ENCODE measurements around the gene CCL21.

CCL21 gene

DNA sequence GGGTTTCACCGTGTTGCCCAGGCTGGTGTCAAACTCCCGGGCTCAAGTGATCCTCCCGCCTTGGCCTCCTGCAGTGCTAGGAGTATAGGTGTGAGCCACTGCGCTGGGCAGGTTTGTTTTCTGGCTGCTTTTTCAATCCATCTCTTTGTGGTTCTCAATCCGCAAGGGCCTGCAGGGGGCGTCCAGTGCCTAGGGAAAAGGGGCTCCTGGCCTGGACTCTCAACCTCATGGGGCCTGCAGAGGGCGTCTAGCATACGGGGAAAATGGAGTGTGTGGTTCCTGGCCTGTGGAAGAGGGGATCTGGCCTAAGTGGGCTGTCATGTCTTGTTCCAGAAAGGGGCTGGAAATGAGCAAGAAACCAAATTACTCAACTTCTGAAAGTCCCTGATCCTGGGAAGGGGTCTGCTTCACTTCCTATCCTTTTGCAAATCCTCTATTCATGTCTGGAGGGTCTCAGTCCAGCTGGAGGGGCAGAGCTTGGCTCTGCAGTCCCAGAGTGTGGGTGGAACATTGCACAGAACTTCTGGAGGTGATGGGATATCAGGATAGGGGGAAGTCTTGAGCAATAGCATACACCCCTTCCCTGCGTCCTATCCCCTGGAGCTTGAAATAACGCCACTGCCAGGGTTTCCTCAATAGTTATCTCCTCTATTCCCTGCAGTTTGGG, 34.8 kb downstream of the CCL21 start:
- no peak overlapping the region for H3K27ac ChIP-seq (ENCODE audit: insufficient read depth, low read length, poor library complexity, severe bottlenecking)
- no peaks in the 10 kb centered on the region for H3K36me3 ChIP-seq (ENCODE audit: control insufficient read depth, insufficient read depth, low read length)
- DNase-seq: peak in 2 of 3 donors; percentile 13 to 27
- no peak overlapping the region for H3K4me3 ChIP-seq (ENCODE audit: insufficient read depth, low read depth, low read length, poor library complexity, severe bottlenecking)
- no peaks in the 10 kb centered on the region for H3K4me1 ChIP-seq (ENCODE audit: control insufficient read depth, insufficient read depth, low read length, poor library complexity, severe bottlenecking)
- H3K9me3 ChIP-seq (ENCODE audit: control insufficient read depth, low read length): no peaks in the 10 kb centered on the region
- H3K27me3 ChIP-seq (replicated peaks; ENCODE audit: control insufficient read depth, insufficient read depth, low read length, poor library complexity, severe bottlenecking): no peaks in the 10 kb centered on the region

- Histone ChIP-seq H3K9me3 (ENCODE audit: control insufficient read depth, low read length) (no peaks in the 10 kb centered on the region), H3K27ac (ENCODE audit: insufficient read depth, low read length, poor library complexity, severe bottlenecking) (no peak overlapping the region), H3K4me1 (ENCODE audit: control insufficient read depth, insufficient read depth, low read length, poor library complexity, severe bottlenecking) (no peaks in the 10 kb centered on the region), H3K4me3 (ENCODE audit: insufficient read depth, low read depth, low read length, poor library complexity, severe bottlenecking) (no peak overlapping the region), H3K27me3 (replicated peaks; ENCODE audit: control insufficient read depth, insufficient read depth, low read length, poor library complexity, severe bottlenecking) (no peaks in the 10 kb centered on the region), H3K36me3 (ENCODE audit: control insufficient read depth, insufficient read depth, low read length) (no peaks in the 10 kb centered on the region)
- no peak for DNase-seq
These were observed 35.5 kb downstream of the CCL21 start for GRCh38 chr9:34674440-34674839.

DNA sequence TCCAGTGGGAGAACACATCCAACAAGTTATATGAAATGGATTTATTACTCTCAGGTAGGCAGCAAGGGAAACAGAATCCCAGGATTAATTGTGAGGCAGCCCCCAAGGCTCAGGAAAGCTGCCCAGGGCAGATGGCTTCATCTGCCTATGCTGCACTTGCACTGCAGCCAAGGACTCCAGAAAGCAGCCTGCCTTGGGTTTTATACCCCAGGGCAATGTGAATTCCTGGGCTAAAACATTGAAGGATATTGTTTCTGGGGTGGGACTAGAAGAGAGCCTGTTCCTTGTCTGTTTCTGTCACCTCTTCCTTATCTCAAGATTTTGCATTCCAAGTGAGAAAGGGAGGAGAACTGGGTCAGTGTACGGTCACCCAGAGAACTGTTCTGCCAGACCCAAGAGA, 38.6 kb downstream of the CCL21 start:
- Histone ChIP-seq H3K27ac (ENCODE audit: insufficient read depth, low read length, poor library complexity, severe bottlenecking) (no peak overlapping the region), H3K36me3 (ENCODE audit: control insufficient read depth, insufficient read depth, low read length) (no peaks in the 10 kb centered on the region), H3K9me3 (ENCODE audit: control insufficient read depth, low read length) (no peaks in the 10 kb centered on the region), H3K4me3 (ENCODE audit: insufficient read depth, low read depth, low read length, poor library complexity, severe bottlenecking) (no peak overlapping the region), H3K4me1 (ENCODE audit: control insufficient read depth, insufficient read depth, low read length, poor library complexity, severe bottlenecking) (no peaks in the 10 kb centered on the region), H3K27me3 (replicated peaks; ENCODE audit: control insufficient read depth, insufficient read depth, low read length, poor library complexity, severe bottlenecking) (no peaks in the 10 kb centered on the region)
- no peak for DNase-seq

- Histone ChIP-seq H3K4me1 (ENCODE audit: control insufficient read depth, insufficient read depth, low read length, poor library complexity, severe bottlenecking) (peaks cover 4% of the 10 kb centered on the region), H3K27ac (ENCODE audit: insufficient read depth, low read length, poor library complexity, severe bottlenecking) (no peak overlapping the region), H3K27me3 (replicated peaks; ENCODE audit: control insufficient read depth, insufficient read depth, low read length, poor library complexity, severe bottlenecking) (no peaks in the 10 kb centered on the region), H3K4me3 (ENCODE audit: insufficient read depth, low read depth, low read length, poor library complexity, severe bottlenecking) (no peak overlapping the region), H3K9me3 (ENCODE audit: control insufficient read depth, low read length) (no peaks in the 10 kb centered on the region), H3K36me3 (ENCODE audit: control insufficient read depth, insufficient read depth, low read length) (no peaks in the 10 kb centered on the region)
- no peak for DNase-seq
These were observed 40.0 kb downstream of the CCL21 start for GRCh38 chr9:34669809-34670562.

DNA sequence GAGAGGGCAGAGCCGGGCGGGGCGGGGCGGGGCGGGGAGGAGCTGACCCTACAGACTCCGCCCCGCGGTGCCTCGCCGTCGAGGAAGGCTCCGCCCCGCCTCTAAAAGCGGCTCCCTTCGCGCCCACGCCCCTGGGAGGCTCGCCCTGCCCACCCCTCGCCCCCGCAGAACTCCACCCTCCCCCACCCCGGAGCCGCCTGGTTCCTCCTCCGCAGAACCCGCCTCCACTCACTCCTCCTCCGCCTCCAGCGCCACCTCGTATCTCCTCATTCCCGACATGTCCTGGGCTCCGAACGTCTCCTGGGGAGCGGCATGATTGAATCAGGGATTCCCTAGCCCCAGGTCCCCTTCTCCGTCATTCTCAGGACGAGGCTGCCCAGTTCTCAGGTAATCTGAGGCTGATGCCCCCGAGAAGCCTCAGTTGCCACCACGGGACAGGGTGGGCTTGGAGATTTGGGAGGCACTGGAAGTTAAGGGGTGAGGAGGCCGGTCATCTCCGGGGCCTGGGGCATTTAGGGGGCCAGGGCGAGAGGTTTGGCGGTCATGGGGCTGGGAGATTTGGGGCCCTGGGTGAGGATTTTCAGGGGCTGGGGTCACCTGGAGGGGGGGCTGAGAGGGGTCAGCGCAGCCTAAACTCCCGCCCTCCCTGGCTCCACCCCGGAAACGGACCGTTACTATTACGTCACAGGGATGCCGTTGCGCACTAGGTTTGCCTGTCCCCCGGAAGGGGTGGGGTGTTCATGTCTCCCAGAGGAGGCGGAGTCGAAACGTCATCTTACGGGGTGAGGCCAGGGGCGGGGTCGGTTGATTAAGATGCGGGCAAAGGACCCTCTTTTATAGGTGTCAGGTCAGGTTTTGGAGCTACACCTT, 44.3 kb downstream of the CCL21 start:
- Histone ChIP-seq H3K27ac (ENCODE audit: insufficient read depth, low read length, poor library complexity, severe bottlenecking) (peak overlapping the region; percentile 96), H3K27me3 (replicated peaks; ENCODE audit: control insufficient read depth, insufficient read depth, low read length, poor library complexity, severe bottlenecking) (no peaks in the 10 kb centered on the region), H3K36me3 (ENCODE audit: control insufficient read depth, insufficient read depth, low read length) (peaks cover 3% of the 10 kb centered on the region), H3K9me3 (ENCODE audit: control insufficient read depth, low read length) (no peaks in the 10 kb centered on the region), H3K4me3 (ENCODE audit: insufficient read depth, low read depth, low read length, poor library complexity, severe bottlenecking) (peak overlapping the region; percentile 64), H3K4me1 (ENCODE audit: control insufficient read depth, insufficient read depth, low read length, poor library complexity, severe bottlenecking) (peaks cover 44% of the 10 kb centered on the region)
- DNase-seq: peak; percentile 84 to 88 (median 87)

GRCh38 chr9:34665067-34665380, 44.9 kb downstream of the CCL21 start:
- Histone ChIP-seq H3K36me3 (ENCODE audit: control insufficient read depth, insufficient read depth, low read length) (peaks cover 7% of the 10 kb centered on the region), H3K27me3 (replicated peaks; ENCODE audit: control insufficient read depth, insufficient read depth, low read length, poor library complexity, severe bottlenecking) (no peaks in the 10 kb centered on the region), H3K9me3 (ENCODE audit: control insufficient read depth, low read length) (no peaks in the 10 kb centered on the region), H3K4me3 (ENCODE audit: insufficient read depth, low read depth, low read length, poor library complexity, severe bottlenecking) (peak overlapping the region; percentile 53), H3K4me1 (ENCODE audit: control insufficient read depth, insufficient read depth, low read length, poor library complexity, severe bottlenecking) (peaks cover 44% of the 10 kb centered on the region), H3K27ac (ENCODE audit: insufficient read depth, low read length, poor library complexity, severe bottlenecking) (peak overlapping the region; percentile 72)
- no peak for DNase-seq

GRCh38 chr9:34664281-34665066, 45.5 kb downstream of the CCL21 start:
- peaks cover 44% of the 10 kb centered on the region for H3K4me1 ChIP-seq (ENCODE audit: control insufficient read depth, insufficient read depth, low read length, poor library complexity, severe bottlenecking)
- H3K4me3 ChIP-seq (ENCODE audit: insufficient read depth, low read depth, low read length, poor library complexity, severe bottlenecking): peak overlapping the region; percentile 53
- H3K27me3 ChIP-seq (replicated peaks; ENCODE audit: control insufficient read depth, insufficient read depth, low read length, poor library complexity, severe bottlenecking): no peaks in the 10 kb centered on the region
- peaks cover 12% of the 10 kb centered on the region for H3K36me3 ChIP-seq (ENCODE audit: control insufficient read depth, insufficient read depth, low read length)
- peak overlapping the region; percentile 72 for H3K27ac ChIP-seq (ENCODE audit: insufficient read depth, low read length, poor library complexity, severe bottlenecking)
- H3K9me3 ChIP-seq (ENCODE audit: control insufficient read depth, low read length): no peaks in the 10 kb centered on the region
- peak; percentile 45 to 64 (median 54) for DNase-seq

GRCh38 chr9:34663303-34663605, 46.7 kb downstream of the CCL21 start:
- peak in 2 of 3 donors; percentile 9 to 24 for DNase-seq
- Histone ChIP-seq H3K4me3 (ENCODE audit: insufficient read depth, low read depth, low read length, poor library complexity, severe bottlenecking) (no peak overlapping the region), H3K4me1 (ENCODE audit: control insufficient read depth, insufficient read depth, low read length, poor library complexity, severe bottlenecking) (peaks cover 44% of the 10 kb centered on the region), H3K9me3 (ENCODE audit: control insufficient read depth, low read length) (no peaks in the 10 kb centered on the region), H3K27me3 (replicated peaks; ENCODE audit: control insufficient read depth, insufficient read depth, low read length, poor library complexity, severe bottlenecking) (no peaks in the 10 kb centered on the region), H3K27ac (ENCODE audit: insufficient read depth, low read length, poor library complexity, severe bottlenecking) (peak overlapping the region; percentile 72), H3K36me3 (ENCODE audit: control insufficient read depth, insufficient read depth, low read length) (peaks cover 12% of the 10 kb centered on the region)

- Histone ChIP-seq H3K27ac (ENCODE audit: insufficient read depth, low read length, poor library complexity, severe bottlenecking) (peak within 1 kb of the TSS; percentile 72), H3K4me1 (ENCODE audit: control insufficient read depth, insufficient read depth, low read length, poor library complexity, severe bottlenecking) (peaks cover 44% of the 10 kb centered on the region), H3K27me3 (replicated peaks; ENCODE audit: control insufficient read depth, insufficient read depth, low read length, poor library complexity, severe bottlenecking) (no peaks in the 10 kb centered on the region), H3K4me3 (ENCODE audit: insufficient read depth, low read depth, low read length, poor library complexity, severe bottlenecking) (no peak within 1 kb of the TSS), H3K36me3 (ENCODE audit: control insufficient read depth, insufficient read depth, low read length) (peaks cover 12% of the 10 kb centered on the region), H3K9me3 (ENCODE audit: control insufficient read depth, low read length) (no peaks in the 10 kb centered on the region)
- DNase-seq: no peak
These were observed 47.2 kb downstream of the CCL21 start, which contains the start of gene CCL27 for GRCh38 chr9:34662526-34663302. TSS of gene CCL27 (minus strand) at chr9:34662657. CDS start at chr9:34662633, 24 bp downstream.
